VCaP (cell line): Measurements from ENCODE around the gene FAM9B.
"Not testable (repeated sequence)": the region's sequence is repeated elsewhere in the genome, so short reads cannot be mapped to it uniquely, and the experiment has no call there.

Experiments used
- H3K27ac ChIP-seq: fragments of 450-650 bp; 2 replicates; pipeline ENCODE4 v1.5.1; 2017
- CTCF ChIP-seq: fragments of 450-650 bp; conservative IDR thresholded peaks from 2 replicates; pipeline ENCODE4 v1.5.1; 2017; ENCODE audit warnings: mild to moderate bottlenecking, moderate library complexity

The FAM9B gene

GRCh38 chrX:9033179-9033578 lies 748 bp downstream of the FAM9B start:
- TF ChIP-seq CTCF: no peak
- no peak overlapping the region for H3K27ac ChIP-seq

- H3K27ac ChIP-seq: no peak overlapping the region
- TF ChIP-seq CTCF: no peak
Observed at GRCh38 chrX:9023293-9023692, 10.6 kb downstream of the FAM9B start.

- H3K27ac ChIP-seq: no peak overlapping the region
- no peak for TF ChIP-seq CTCF
Observed at GRCh38 chrX:9019151-9019550, 14.8 kb downstream of the FAM9B start.

GRCh38 chrX:9018332-9018731 lies 15.6 kb downstream of the FAM9B start:
- not testable (repeated sequence) for H3K27ac ChIP-seq

- H3K27ac ChIP-seq: no peak overlapping the region
- TF ChIP-seq CTCF: no peak
Observed at GRCh38 chrX:9003041-9003440, 30.9 kb downstream of the FAM9B start.

GRCh38 chrX:8988446-8988845 lies 45.5 kb downstream of the FAM9B start:
- H3K27ac ChIP-seq: no peak overlapping the region
- TF ChIP-seq CTCF: no peak

GRCh38 chrX:8987672-8988250 lies 46.2 kb downstream of the FAM9B start:
- H3K27ac ChIP-seq: no peak overlapping the region
- no peak for TF ChIP-seq CTCF

- H3K27ac ChIP-seq: no peak overlapping the region
- TF ChIP-seq CTCF: no peak
Observed at GRCh38 chrX:8984231-8984630, 49.7 kb downstream of the FAM9B start.
